Natural killer cell (primary cell): ENCODE measurements around the gene DEFB112. TPM values are rescaled to one million over a fixed set of nuclear protein-coding genes. Genes with fewer than 3 reads are reported as not detected.

Experiments used
- ATAC-seq, 3 donors: fragments of 150-1000 bp in 2 of 3; fragments of 200-7000 bp in 1 of 3; cut with Tn5 transposase; 1 replicate in 1 of 3; 2 replicates in 2 of 3; pipeline ENCODE4 v1.10.0; 2021; ENCODE audit warnings: mild to moderate bottlenecking in 2 of 3, moderate library complexity in 2 of 3
- DNase-seq, 2 donors: peaks; one replicate each; pipeline versions ENCODE4 v3.0.0 to v3.0.0-alpha.2; 2013 to 2021; ENCODE audit warnings: mixed read lengths in 1 of 2
- H3K27ac ChIP-seq: one replicate; pipeline ENCODE4 v1.5.1; 2013; ENCODE audit warnings: mild to moderate bottlenecking, low read length
- H3K27me3 ChIP-seq: one replicate; pipeline ENCODE4 v1.6.1; 2013; ENCODE audit warnings: low read length; ENCODE audit not compliant: control insufficient read depth, insufficient read depth
- H3K36me3 ChIP-seq: one replicate; pipeline ENCODE4 v1.6.1; 2013; ENCODE audit warnings: low read length; ENCODE audit not compliant: control insufficient read depth, insufficient read depth
- H3K4me1 ChIP-seq: one replicate; pipeline ENCODE4 v1.6.1; 2013; ENCODE audit warnings: low read length; ENCODE audit not compliant: control insufficient read depth, insufficient read depth
- H3K4me3 ChIP-seq: one replicate; pipeline ENCODE4 v1.5.1; 2013; ENCODE audit warnings: low read length
- H3K9me3 ChIP-seq: one replicate; pipeline ENCODE4 v1.6.1; 2013; ENCODE audit warnings: low read length; ENCODE audit not compliant: control insufficient read depth, insufficient read depth
- H3K27ac Mint-ChIP-seq, 2 donors: one replicate each; pipeline ENCODE4 v1.8.0; 2022; ENCODE audit warnings: mild to moderate bottlenecking in 2 of 2, mixed read lengths in 2 of 2, moderate library complexity in 1 of 2
- H3K27me3 Mint-ChIP-seq, 2 donors: one replicate each; pipeline ENCODE4 v1.8.0; 2022; ENCODE audit warnings: low read depth in 2 of 2, mixed read lengths in 2 of 2
- H3K36me3 Mint-ChIP-seq: one replicate; pipeline ENCODE4 v1.8.0; 2022; ENCODE audit warnings: mixed read lengths
- H3K4me1 Mint-ChIP-seq, 2 donors: one replicate each; pipeline ENCODE4 v1.8.0; 2022; ENCODE audit warnings: mixed read lengths in 2 of 2
- H3K4me3 Mint-ChIP-seq: one replicate; pipeline ENCODE4 v1.8.0; 2022; ENCODE audit warnings: mild to moderate bottlenecking, moderate library complexity, mixed read lengths
- H3K9me3 Mint-ChIP-seq, 2 donors: one replicate each; pipeline ENCODE4 v1.8.0; 2022; ENCODE audit warnings: mixed read lengths in 2 of 2
- CTCF ChIP-seq: fragments of 200-600 bp; IDR thresholded peaks from one replicate; pipeline ENCODE4 v1.8.0; 2022; ENCODE audit warnings: antibody characterized with exemption
- WGBS: methylation state at CpG from one replicate; pipeline ENCODE4 v1.1.7; 2013; ENCODE audit warnings: missing lambda C conversion rate; ENCODE audit not compliant: insufficient coverage; 5-methylcytosine and 5-hydroxymethylcytosine counted together
- intact Hi-C: fragments of 100-400 bp; cut with micrococcal nuclease; formaldehyde crosslinking; loops from one replicate; pipeline ENCODE4 v1.14.2; 2022
- total RNA-seq, 4 donors: library from RNA; stranded (reverse); fragments of 120-200 nt in 1 of 4; gene quantifications; one replicate each; pipeline versions ENCODE4 v1.2.3 to v1.2.4, GENCODE V29; 2013 to 2022

DEFB112 gene
- total RNA-seq, 3 donors from 2014 or later (not counting 1 experiment from before 2014, with no cell fraction given): not detected

DNA sequence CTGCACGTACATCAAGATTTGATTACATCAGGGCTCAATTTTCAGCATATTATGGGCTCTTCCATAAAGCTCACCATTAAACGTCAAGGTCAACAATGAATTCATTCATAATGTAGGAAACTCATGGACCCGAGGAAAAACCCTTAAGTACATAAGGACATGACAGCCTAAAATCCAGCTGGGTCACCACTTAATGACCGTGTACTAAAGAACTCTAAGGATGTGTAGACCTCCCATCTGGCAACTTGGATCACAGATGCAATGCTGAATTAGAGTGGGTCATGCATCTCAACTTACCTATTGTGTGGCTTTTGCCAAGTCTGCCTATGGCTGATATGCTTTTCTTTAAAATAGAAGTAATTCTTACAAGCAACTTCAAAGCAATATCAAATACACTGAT, 26.7 kb upstream of the DEFB112 start:
- H3K36me3 Mint-ChIP-seq: no peaks in the 10 kb centered on the region
- H3K27me3 ChIP-seq: no peaks in the 10 kb centered on the region
- no peak overlapping the region for H3K4me3 Mint-ChIP-seq
- H3K27ac ChIP-seq: no peak overlapping the region
- no peaks in the 10 kb centered on the region for H3K27me3 Mint-ChIP-seq
- no peak overlapping the region for H3K27ac Mint-ChIP-seq
- DNase-seq: no peak
- WGBS: 84% methylated on average over 4 of the region's 4 CpGs
- no peaks in the 10 kb centered on the region for H3K4me1 ChIP-seq
- H3K4me1 Mint-ChIP-seq: no peaks in the 10 kb centered on the region
- H3K9me3 Mint-ChIP-seq: peaks cover 4 to 11% of the 10 kb centered on the region in 2 donors
- H3K36me3 ChIP-seq: no peaks in the 10 kb centered on the region
- H3K4me3 ChIP-seq: no peak overlapping the region
- ATAC-seq: no peak
- H3K9me3 ChIP-seq: no peaks in the 10 kb centered on the region
- no peak for TF ChIP-seq CTCF
- intact Hi-C loops: no loop called here

DNA sequence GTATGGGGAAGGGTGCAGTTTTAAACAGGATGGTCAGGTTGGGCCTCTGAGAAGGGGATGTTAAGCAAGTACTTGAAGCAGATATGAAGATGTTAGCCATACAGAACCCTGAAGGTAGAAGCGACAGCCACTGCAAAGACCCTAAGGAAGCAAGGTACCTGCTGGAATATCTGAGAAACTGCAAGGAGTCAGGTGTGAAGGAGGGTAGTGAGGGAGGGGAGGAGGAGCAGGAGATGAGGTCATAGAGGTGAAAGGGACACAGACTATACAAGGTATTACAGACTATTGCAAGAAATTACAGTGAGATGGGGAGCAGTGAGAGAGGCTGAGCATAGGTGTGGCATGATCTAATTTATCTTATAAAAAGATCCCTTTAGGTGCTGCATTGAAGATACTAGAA, 22.2 kb upstream of the DEFB112 start:
- intact Hi-C loops: no loop called here
- 72% methylated on average over 1 of the region's 1 CpG for WGBS

DNA sequence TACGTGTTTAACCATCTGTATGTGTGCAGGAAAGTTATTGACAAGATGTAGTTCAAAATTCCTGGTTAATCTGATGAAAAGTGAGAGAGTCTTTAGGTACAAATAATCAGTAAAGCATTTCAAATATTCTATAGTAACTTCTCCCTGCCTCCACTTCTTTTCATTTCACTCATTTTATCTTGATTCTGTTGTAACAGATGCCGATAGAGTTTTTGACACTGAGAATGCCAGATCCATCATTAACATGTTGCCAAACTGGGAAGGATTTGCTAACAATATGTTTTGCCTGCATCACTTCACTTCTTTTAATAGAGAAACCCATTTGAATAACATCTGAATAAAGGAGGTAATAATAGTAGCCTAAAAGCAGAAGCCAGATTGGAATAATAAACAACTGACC, 20.4 kb upstream of the DEFB112 start:
- Histone ChIP-seq H3K4me1 (no peaks in the 10 kb centered on the region), H3K9me3 (no peaks in the 10 kb centered on the region), H3K27me3 (no peaks in the 10 kb centered on the region), H3K36me3 (no peaks in the 10 kb centered on the region), H3K27ac (no peak overlapping the region), H3K4me3 (no peak overlapping the region)
- Mint-ChIP-seq H3K36me3 (no peaks in the 10 kb centered on the region), H3K27me3 (no peaks in the 10 kb centered on the region), H3K9me3 (peaks cover 13 to 15% of the 10 kb centered on the region in 2 donors), H3K4me1 (no peaks in the 10 kb centered on the region), H3K27ac (no peak overlapping the region), H3K4me3 (no peak overlapping the region)
- no peak for ATAC-seq
- 100% methylated on average over 1 of the region's 2 CpGs for WGBS
- intact Hi-C loops: no loop called here
- no peak for TF ChIP-seq CTCF
- no peak for DNase-seq

More for the DNA sequence above, 22.2 kb upstream of the DEFB112 start:
- no peaks in the 10 kb centered on the region for H3K4me1 Mint-ChIP-seq
- H3K27ac Mint-ChIP-seq: no peak overlapping the region
- no peak for ATAC-seq
- no peaks in the 10 kb centered on the region for H3K27me3 Mint-ChIP-seq
- Histone ChIP-seq H3K27me3 (no peaks in the 10 kb centered on the region), H3K27ac (no peak overlapping the region), H3K9me3 (no peaks in the 10 kb centered on the region), H3K36me3 (no peaks in the 10 kb centered on the region), H3K4me3 (no peak overlapping the region), H3K4me1 (no peaks in the 10 kb centered on the region)
- H3K36me3 Mint-ChIP-seq: no peaks in the 10 kb centered on the region
- no peak overlapping the region for H3K4me3 Mint-ChIP-seq
- H3K9me3 Mint-ChIP-seq: peaks cover 10 to 11% of the 10 kb centered on the region in 2 donors
- no peak for TF ChIP-seq CTCF
- no peak for DNase-seq

- Histone ChIP-seq H3K4me3 (no peak overlapping the region), H3K36me3 (no peaks in the 10 kb centered on the region), H3K27me3 (no peaks in the 10 kb centered on the region), H3K9me3 (no peaks in the 10 kb centered on the region), H3K27ac (no peak overlapping the region), H3K4me1 (no peaks in the 10 kb centered on the region)
- Mint-ChIP-seq H3K9me3 (peaks cover 5 to 13% of the 10 kb centered on the region in 2 donors), H3K4me3 (no peak overlapping the region), H3K36me3 (no peaks in the 10 kb centered on the region), H3K27me3 (no peaks in the 10 kb centered on the region), H3K4me1 (no peaks in the 10 kb centered on the region), H3K27ac (no peak overlapping the region)
- no peak for DNase-seq
- WGBS: 18% methylated on average over 2 of the region's 2 CpGs
- no peak for TF ChIP-seq CTCF
- no peak for ATAC-seq
- intact Hi-C loops: no loop called here
Measured at GRCh38 chr6:50062051-50062450, 12.3 kb upstream of the DEFB112 start.
